ENCODE measurements around the gene ALDH8A1. TPM values are rescaled to one million over a fixed set of nuclear protein-coding genes. Genes with fewer than 3 reads are reported as not detected.

ALDH8A1 gene
- total RNA-seq, 1 experiment from 2014 or later, result not detected

- Histone ChIP-seq H3K23ac (ENCODE audit: insufficient read length, low read depth, low read length) (no peak overlapping the region), H3K23me2 (ENCODE audit: insufficient read length, low read depth, low read length, poor library complexity, severe bottlenecking) (no peaks in the 10 kb centered on the region), H2AFZ (ENCODE audit: low read length) (no peak overlapping the region), H3K9ac (ENCODE audit: extremely low read depth, insufficient read length, low read length) (no peak overlapping the region), H2BK20ac (ENCODE audit: low read depth, low read length, poor library complexity, severe bottlenecking) (no peak overlapping the region), H3K79me1 (ENCODE audit: insufficient read depth, low read depth, low read length, poor library complexity, severe bottlenecking) (no peaks in the 10 kb centered on the region), H3K27me3 (ENCODE audit: insufficient read depth, low read length) (no peaks in the 10 kb centered on the region), H3K79me2 (ENCODE audit: insufficient read depth, low read length) (no peaks in the 10 kb centered on the region), H3K18ac (ENCODE audit: insufficient read length, low read depth, low read length) (no peak overlapping the region), H2BK15ac (ENCODE audit: low read depth, low read length) (no peak overlapping the region), H2BK120ac (ENCODE audit: low read depth, low read length, poor library complexity, severe bottlenecking) (no peak overlapping the region), H3K4me2 (ENCODE audit: insufficient read depth, insufficient read length, low read length) (no peak overlapping the region), H3K27ac (ENCODE audit: insufficient read length, low read depth, low read length) (no peak overlapping the region), H3K56ac (ENCODE audit: insufficient read length, low read depth, low read length) (no peak overlapping the region), H2BK12ac (ENCODE audit: insufficient read length, low read depth, low read length) (no peak overlapping the region), H4K91ac (ENCODE audit: insufficient read length, low read depth, low read length) (no peak overlapping the region), H2BK5ac (ENCODE audit: insufficient read length, low read length) (no peak overlapping the region), H4K5ac (ENCODE audit: insufficient read length, low read depth, low read length) (no peak overlapping the region), H3T11ph (ENCODE audit: low read length) (no peak overlapping the region), H3K4me1 (ENCODE audit: insufficient read depth, low read length) (no peaks in the 10 kb centered on the region), H4K8ac (replicated peaks; ENCODE audit: insufficient read length, low read depth, low read length) (no peak overlapping the region), H3K4ac (ENCODE audit: low read depth, low read length) (no peak overlapping the region), H3K9me3 (ENCODE audit: control insufficient read depth, low read depth, low read length) (no peaks in the 10 kb centered on the region), H2AK5ac (ENCODE audit: insufficient read length, low read length) (no peak overlapping the region), H3K14ac (ENCODE audit: insufficient read depth, low read length) (no peak overlapping the region), H4K20me1 (ENCODE audit: control insufficient read depth, insufficient read depth, insufficient read length) (no peaks in the 10 kb centered on the region)
- no peaks in the 10 kb centered on the region for H3K36me3 Mint-ChIP-seq (ENCODE audit: insufficient read depth in 1 of 3, low read depth in 3 of 3)
- peak overlapping the region in 1 of 3 experiments; percentile 4; a peak in 1 of 7 replicates for H3K27ac Mint-ChIP-seq
- no peak for DNase-seq
- H3K4me3 Mint-ChIP-seq, result no peak overlapping the region; a peak in 1 of 5 replicates
- WGBS (ENCODE audit: extremely low coverage, insufficient read length, low lambda C conversion rate), result no CpG with 5 or more reads among the region's 5 CpGs
- no peaks in the 10 kb centered on the region; a peak in 1 of 5 replicates for H3K9me3 Mint-ChIP-seq
- peaks cover 1% of the 10 kb centered on the region; the same call in 1 of the 2 replicates for H3K27me3 Mint-ChIP-seq (ENCODE audit: low read depth)
- no peak for TF ChIP-seq CTCF (conservative IDR thresholded peaks at IDR 0.05)
- peaks cover 3 to 5% of the 10 kb centered on the region in 2 experiments for H3K4me1 Mint-ChIP-seq
Measured at GRCh38 chr6:134937426-134937825, 12.5 kb downstream of the ALDH8A1 start.
